ENCODE measurements around the gene FCGR1A. TPM values are rescaled to one million over a fixed set of nuclear protein-coding genes. Genes with fewer than 3 reads are reported as not detected.
"Not testable (repeated sequence)": the region's sequence is repeated elsewhere in the genome, so short reads cannot be mapped to it uniquely, and the experiment has no call there.

The FCGR1A gene
- 1.4 TPM for total RNA-seq
- polyA plus RNA-seq (ENCODE audit: insufficient read depth in 1 of 8, insufficient read length in 8 of 8, low replicate concordance in 1 of 8), result 1 to 10 TPM; 2.1 to 3.4 (median 2.9) TPM
- long read RNA-seq, donor 1, partial matches to known transcripts, result 0 of 1 reads
- long read RNA-seq, donor 1, other reads (novel, unspliced or antisense), result 0 of 1 reads
- long read RNA-seq, donor 2, result 0 reads
- long read RNA-seq, donor 3, partial matches to known transcripts, result 0 of 1 reads
- long read RNA-seq, donor 3, other reads (novel, unspliced or antisense), result 0 of 1 reads
- long read RNA-seq, donor 4, partial matches to known transcripts, result 0 of 1 reads
- long read RNA-seq, donor 4, other reads (novel, unspliced or antisense), result 0 of 1 reads
- long read RNA-seq, donor 5, result 0 reads
- long read RNA-seq, donor 6, partial matches to known transcripts, result 0 of 3 reads
- long read RNA-seq, donor 6, other reads (novel, unspliced or antisense), result 0 of 3 reads
- long read RNA-seq, donor 7, partial matches to known transcripts, result 0 of 1 reads
- long read RNA-seq, donor 7, other reads (novel, unspliced or antisense), result 0 of 1 reads
- long read RNA-seq, donor 8, result 0 reads
- long read RNA-seq, donor 9, result 0 reads
- long read RNA-seq, donor 10, result 0 reads
- long read RNA-seq, donor 11, result 0 reads

DNA sequence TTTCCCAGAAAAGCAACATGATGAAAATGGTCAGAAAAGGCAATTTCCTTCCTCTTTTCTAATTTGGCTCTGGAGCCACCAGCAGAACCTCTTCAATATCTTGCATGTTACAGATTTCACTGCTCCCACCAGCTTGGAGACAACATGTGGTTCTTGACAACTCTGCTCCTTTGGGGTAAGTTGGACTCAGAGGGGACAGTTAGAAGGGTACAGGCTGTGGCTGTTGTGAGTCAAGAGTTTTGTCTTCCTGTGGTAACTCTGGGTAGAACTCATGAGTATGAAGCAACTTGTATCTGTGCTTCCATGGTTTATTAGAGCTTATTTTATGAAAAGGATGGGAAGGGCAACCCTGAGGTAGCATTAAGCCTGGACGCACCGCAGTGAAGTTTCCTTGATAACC is at the start of gene FCGR1A:
Gene FCGR1A, plus strand, starts transcription at position 95 of the 400 bp plus-strand sequence. Its CDS starts 50 bp downstream, at position 145.
- H3K4me1 ChIP-seq (ENCODE audit: control insufficient read depth, insufficient read depth, low read length); H3K27ac ChIP-seq (ENCODE audit: low read length); DNase-seq; H3K27me3 ChIP-seq (ENCODE audit: control insufficient read depth, insufficient read depth, low read length); H3K9me3 ChIP-seq (replicated peaks; ENCODE audit: control insufficient read depth, low read depth, low read length); H3K4me3 ChIP-seq (ENCODE audit: low read length); H3K36me3 ChIP-seq (ENCODE audit: control insufficient read depth, insufficient read depth, low read length): not testable (repeated sequence)
- no CpG with 5 or more reads among the region's 2 CpGs for WGBS (ENCODE audit: insufficient coverage)

DNA sequence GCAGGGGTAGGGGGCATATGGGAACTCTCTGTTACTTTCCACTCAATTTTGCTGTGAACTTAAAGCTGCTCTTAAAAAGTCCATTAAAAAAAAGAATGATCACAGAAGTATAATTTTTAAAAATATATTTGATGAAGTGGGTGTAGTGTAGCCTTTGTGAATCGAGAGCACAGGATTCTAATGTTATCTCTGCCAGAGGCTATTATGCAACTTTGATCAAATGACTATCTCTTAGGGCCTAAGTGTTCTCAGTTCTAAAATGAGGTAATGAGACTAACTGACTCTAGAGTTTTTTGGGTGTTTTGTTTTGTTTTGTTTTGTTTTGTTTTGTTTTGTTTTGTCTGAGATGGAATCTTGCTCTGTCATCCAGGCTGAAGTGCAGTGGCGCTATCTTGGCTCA is 49.7 kb upstream of the FCGR1A start:
- not testable (repeated sequence) for H3K36me3 ChIP-seq (ENCODE audit: control insufficient read depth, insufficient read depth, low read length); DNase-seq

DNA sequence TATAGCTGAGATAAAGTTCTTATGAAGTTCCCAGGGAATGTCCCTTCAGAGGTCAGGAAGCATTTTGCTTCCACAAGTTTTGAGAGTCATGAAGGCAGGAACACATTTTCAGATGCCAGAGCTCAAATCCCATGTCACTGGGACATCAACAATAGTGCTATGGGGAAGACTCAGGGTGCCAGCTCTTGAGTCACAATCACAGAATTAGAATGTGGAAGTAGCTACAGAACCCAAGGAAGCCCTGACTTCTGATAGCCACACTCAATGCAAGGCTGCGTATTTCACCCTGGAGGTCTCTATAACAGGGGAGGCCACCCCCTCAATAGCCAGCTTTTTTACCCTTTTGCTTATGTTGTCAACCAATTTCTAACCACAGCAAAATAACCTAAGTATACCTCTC is 47.8 kb upstream of the FCGR1A start:
- not testable (repeated sequence) for H3K27me3 ChIP-seq (ENCODE audit: control insufficient read depth, insufficient read depth, low read length); H3K4me3 ChIP-seq (ENCODE audit: low read length); H3K27ac ChIP-seq (ENCODE audit: low read length); DNase-seq; H3K4me1 ChIP-seq (ENCODE audit: control insufficient read depth, insufficient read depth, low read length); H3K36me3 ChIP-seq (ENCODE audit: control insufficient read depth, insufficient read depth, low read length); H3K9me3 ChIP-seq (replicated peaks; ENCODE audit: control insufficient read depth, low read depth, low read length)
- WGBS (ENCODE audit: insufficient coverage), result no CpG with 5 or more reads among the region's 1 CpG

More for the DNA sequence above, 49.7 kb upstream of the FCGR1A start:
- not testable (repeated sequence) for H3K27ac ChIP-seq (ENCODE audit: low read length); H3K9me3 ChIP-seq (replicated peaks; ENCODE audit: control insufficient read depth, low read depth, low read length); H3K27me3 ChIP-seq (ENCODE audit: control insufficient read depth, insufficient read depth, low read length); H3K4me1 ChIP-seq (ENCODE audit: control insufficient read depth, insufficient read depth, low read length); H3K4me3 ChIP-seq (ENCODE audit: low read length)
- WGBS (ENCODE audit: insufficient coverage), result no CpG with 5 or more reads among the region's 2 CpGs

DNA sequence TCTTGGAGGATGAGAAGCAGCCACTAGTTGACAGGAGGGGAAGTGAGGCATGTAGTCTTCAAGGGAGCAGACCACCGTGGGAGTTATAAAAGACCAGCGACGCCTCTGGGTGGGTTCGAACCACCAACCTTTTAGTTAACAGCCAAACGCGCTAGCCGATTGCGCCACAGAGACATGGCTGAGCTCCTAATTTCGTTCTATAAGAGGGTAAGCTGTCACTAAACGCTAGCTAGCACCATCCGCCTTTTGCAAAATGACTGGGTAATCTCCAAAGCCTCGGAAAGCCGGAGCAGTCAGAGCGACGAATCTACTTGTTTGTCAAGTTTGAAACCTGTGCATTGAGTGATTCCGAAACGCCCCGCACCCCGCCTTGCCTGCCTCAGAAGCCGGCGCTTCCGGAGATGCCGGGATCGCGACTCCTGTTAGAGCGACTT is 42.3 kb upstream of the FCGR1A start:
- WGBS (ENCODE audit: insufficient coverage), result 3% methylated on average over 6 of the region's 26 CpGs
- not testable (repeated sequence) for H3K27me3 ChIP-seq (ENCODE audit: control insufficient read depth, insufficient read depth, low read length); H3K4me1 ChIP-seq (ENCODE audit: control insufficient read depth, insufficient read depth, low read length); H3K27ac ChIP-seq (ENCODE audit: low read length); H3K4me3 ChIP-seq (ENCODE audit: low read length); H3K9me3 ChIP-seq (replicated peaks; ENCODE audit: control insufficient read depth, low read depth, low read length); H3K36me3 ChIP-seq (ENCODE audit: control insufficient read depth, insufficient read depth, low read length); DNase-seq

DNA sequence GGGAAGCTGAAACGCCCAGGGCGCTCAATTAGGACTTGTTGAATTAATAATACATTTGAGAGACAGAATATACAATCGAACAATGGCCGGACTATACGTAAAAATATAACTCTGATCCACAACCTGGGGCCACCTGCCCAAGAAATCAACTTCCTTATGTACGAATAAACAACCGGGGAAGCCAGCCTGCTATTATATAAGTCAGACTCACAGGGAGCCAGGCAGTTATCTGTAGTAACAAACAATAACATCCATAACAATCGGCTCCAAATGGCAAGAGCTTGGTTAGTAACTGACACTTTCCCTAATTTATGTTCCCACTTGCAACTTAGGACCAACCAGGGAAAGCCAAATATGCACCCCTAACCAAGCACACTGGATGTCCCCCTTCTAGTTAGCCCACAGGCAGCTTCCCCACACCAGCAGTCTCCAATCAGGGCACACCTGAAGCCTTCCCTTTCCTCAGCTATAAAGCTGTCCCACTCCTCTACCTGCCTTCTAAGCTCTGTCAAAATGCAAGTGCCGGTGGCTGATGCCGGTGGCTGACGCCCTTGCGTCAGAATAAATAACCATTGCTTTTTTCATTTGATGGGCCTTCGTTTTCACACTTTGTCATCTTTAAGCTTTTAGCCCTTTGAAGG is 41.8 kb upstream of the FCGR1A start:
- not testable (repeated sequence) for H3K4me1 ChIP-seq (ENCODE audit: control insufficient read depth, insufficient read depth, low read length); H3K27me3 ChIP-seq (ENCODE audit: control insufficient read depth, insufficient read depth, low read length); H3K4me3 ChIP-seq (ENCODE audit: low read length); H3K36me3 ChIP-seq (ENCODE audit: control insufficient read depth, insufficient read depth, low read length); H3K27ac ChIP-seq (ENCODE audit: low read length); H3K9me3 ChIP-seq (replicated peaks; ENCODE audit: control insufficient read depth, low read depth, low read length); DNase-seq
- WGBS (ENCODE audit: insufficient coverage), result no CpG with 5 or more reads among the region's 13 CpGs

DNA sequence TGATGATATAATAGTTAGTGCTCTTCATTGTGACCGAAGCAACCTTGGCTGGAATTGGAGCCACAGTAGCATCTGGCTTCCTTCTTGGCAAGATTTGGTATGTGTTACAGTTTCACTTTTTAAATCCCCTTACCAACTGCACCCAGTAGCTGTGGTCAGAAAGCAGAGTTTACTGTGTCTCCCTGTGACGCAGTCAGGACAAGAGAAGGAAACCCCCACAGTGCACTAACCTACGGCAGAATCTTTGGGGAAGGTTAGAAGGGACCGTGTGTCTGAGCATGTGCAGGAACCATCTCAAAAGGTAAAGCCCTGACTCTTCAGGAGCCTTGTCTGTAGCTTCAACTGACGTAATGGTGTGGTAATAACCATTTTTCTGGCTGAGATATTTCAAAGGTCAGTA is 40.6 kb upstream of the FCGR1A start:
- H3K4me1 ChIP-seq (ENCODE audit: control insufficient read depth, insufficient read depth, low read length); H3K27ac ChIP-seq (ENCODE audit: low read length); DNase-seq; H3K4me3 ChIP-seq (ENCODE audit: low read length); H3K36me3 ChIP-seq (ENCODE audit: control insufficient read depth, insufficient read depth, low read length); H3K27me3 ChIP-seq (ENCODE audit: control insufficient read depth, insufficient read depth, low read length); H3K9me3 ChIP-seq (replicated peaks; ENCODE audit: control insufficient read depth, low read depth, low read length): not testable (repeated sequence)
- no CpG with 5 or more reads among the region's 5 CpGs for WGBS (ENCODE audit: insufficient coverage)

DNA sequence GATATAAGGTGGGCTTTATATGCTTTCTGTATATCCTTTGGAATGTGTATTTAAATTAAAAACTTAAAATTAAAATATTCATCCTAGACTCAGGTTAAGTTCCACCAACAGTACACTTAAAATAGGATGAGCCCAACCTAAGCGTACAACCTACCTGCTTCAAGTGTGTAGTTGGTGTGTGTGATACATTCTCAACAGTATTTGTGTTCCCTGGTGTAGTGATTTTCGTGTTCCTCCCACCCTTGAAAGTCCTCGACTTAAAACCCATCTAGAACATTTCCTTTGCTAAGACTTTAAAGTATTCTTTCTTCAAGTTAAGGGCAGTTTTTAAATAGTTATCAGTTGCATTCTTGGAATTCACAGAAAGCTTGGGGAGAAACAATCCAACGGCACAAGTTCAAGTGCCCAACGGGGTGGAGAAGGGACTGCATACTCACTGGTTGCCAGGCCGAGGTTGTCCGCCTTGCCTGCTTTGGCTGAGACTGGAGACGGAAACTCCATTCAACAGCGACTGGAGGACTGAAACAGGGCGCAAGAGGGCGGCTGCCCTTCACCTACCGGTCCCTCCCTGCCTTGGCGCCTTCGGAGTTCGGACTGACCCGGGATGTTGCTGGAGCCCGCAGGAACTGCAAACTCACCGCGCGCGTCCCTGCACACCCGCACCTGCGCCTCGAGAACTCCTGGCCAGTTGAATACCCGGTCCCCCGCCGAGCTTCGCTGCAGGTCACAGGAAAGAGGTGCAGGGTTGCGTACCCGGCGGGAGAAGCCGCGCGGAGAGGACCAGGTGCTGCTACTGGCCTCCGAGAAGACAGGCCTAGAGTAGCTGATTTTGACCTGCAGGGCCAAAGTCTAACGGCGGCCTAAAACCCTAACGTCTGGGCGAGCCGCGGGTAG is 35.8 kb upstream of the FCGR1A start:
- H3K4me3 ChIP-seq (ENCODE audit: low read length), result not testable (repeated sequence)

DNA sequence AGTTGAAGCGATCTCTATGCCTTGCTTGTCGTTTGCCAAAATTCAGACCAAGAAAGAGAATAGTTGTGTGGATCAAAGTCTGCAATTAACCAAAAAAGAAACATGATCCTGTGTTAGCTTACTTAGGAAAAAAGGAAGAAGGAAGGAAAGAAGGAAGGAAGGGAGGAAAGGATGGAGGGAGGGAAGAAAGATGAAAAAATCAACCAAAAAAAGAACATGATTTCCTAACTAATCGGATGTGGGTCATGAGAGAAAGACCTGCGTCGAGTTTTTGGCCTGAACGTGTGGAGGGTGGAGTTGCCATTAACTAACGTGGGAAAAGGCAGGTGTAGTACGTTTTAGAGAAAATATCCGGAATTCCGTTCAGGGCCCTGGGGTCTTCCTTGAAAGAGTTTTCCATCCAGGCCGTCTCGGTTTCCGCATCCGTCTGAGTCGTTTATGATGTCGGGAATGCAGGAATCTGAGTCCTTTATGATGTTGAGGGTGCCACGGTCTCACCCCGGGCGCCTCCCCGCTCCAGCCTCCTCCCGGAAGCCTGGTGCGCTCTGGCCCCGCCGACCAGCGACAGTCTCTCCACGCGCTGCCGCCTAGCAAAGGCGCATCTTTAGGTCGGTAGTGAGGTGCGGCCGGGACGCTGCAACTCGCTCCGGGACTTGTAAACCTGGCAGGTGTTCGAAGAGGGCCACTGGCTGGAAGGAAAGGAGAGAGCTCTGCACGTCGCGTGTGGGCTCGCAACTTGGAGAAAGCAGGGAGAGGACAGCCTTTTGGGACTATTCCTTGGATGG is 34.9 kb upstream of the FCGR1A start:
- H3K9me3 ChIP-seq (replicated peaks; ENCODE audit: control insufficient read depth, low read depth, low read length); H3K4me3 ChIP-seq (ENCODE audit: low read length); H3K36me3 ChIP-seq (ENCODE audit: control insufficient read depth, insufficient read depth, low read length); H3K4me1 ChIP-seq (ENCODE audit: control insufficient read depth, insufficient read depth, low read length); H3K27ac ChIP-seq (ENCODE audit: low read length); DNase-seq: not testable (repeated sequence)
- H3K27me3 ChIP-seq (ENCODE audit: control insufficient read depth, insufficient read depth, low read length), result peaks cover 13% of the 10 kb centered on the region
- WGBS (ENCODE audit: insufficient coverage), result 6% methylated on average over 9 of the region's 40 CpGs

More for the DNA sequence above, 35.8 kb upstream of the FCGR1A start:
- DNase-seq; H3K27ac ChIP-seq (ENCODE audit: low read length); H3K4me1 ChIP-seq (ENCODE audit: control insufficient read depth, insufficient read depth, low read length); H3K36me3 ChIP-seq (ENCODE audit: control insufficient read depth, insufficient read depth, low read length); H3K9me3 ChIP-seq (replicated peaks; ENCODE audit: control insufficient read depth, low read depth, low read length): not testable (repeated sequence)
- H3K27me3 ChIP-seq (ENCODE audit: control insufficient read depth, insufficient read depth, low read length), result peaks cover 13% of the 10 kb centered on the region
- WGBS (ENCODE audit: insufficient coverage), result 5% methylated on average over 12 of the region's 41 CpGs

DNA sequence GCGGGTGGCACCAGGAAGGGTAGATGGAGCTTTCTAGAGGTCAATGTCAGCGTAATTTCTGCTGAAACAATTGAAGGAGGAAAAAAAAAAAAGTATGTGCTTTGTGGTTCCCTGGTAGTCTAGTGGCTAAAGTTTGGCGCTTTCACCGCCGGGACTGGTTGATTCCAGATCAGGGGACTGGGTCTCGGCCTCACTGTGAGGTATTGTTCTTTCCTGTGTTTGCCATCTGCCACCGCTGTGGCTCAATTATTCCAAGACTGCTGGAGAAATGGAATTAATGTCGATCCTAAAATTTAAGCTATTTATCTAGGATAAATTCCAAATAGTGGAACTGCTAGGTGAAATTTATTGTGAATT is 34.4 kb upstream of the FCGR1A start:
- no CpG with 5 or more reads among the region's 8 CpGs for WGBS (ENCODE audit: insufficient coverage)

More for the DNA sequence above, 34.4 kb upstream of the FCGR1A start:
- H3K27me3 ChIP-seq (ENCODE audit: control insufficient read depth, insufficient read depth, low read length), result peaks cover 13% of the 10 kb centered on the region
- DNase-seq; H3K27ac ChIP-seq (ENCODE audit: low read length); H3K36me3 ChIP-seq (ENCODE audit: control insufficient read depth, insufficient read depth, low read length); H3K9me3 ChIP-seq (replicated peaks; ENCODE audit: control insufficient read depth, low read depth, low read length); H3K4me3 ChIP-seq (ENCODE audit: low read length); H3K4me1 ChIP-seq (ENCODE audit: control insufficient read depth, insufficient read depth, low read length): not testable (repeated sequence)
